Measurements from ENCODE around the gene STK39. TPM values are rescaled to one million over a fixed set of nuclear protein-coding genes. Genes with fewer than 3 reads are reported as not detected.

The STK39 gene
- total RNA-seq, 1 experiment from 2014 or later = 22.1 TPM

DNA sequence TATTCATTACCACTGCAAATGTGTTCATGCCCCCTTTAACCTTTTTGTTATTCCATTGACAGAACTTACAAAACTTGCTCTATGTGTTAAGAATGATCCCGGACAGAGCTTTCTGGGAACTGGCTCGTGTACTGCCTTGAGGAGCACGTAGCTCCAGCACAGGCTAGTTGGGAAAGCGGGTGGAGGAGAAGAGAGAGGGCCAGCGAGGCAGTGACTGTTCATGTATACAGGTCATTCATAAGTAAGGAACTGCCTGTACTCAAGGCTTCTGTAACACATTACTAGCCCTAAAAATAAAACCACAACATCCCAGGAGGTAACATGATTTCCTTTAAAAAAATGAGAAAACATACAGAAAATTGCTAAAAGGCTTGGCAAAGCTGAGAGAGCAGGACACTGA is 109.0 kb downstream of the STK39 start:
- H2BK12ac ChIP-seq (ENCODE audit: insufficient read length, low read depth, low read length) = no peak overlapping the region
- no peak overlapping the region for H4K91ac ChIP-seq (ENCODE audit: insufficient read length, low read depth, low read length)
- H4K5ac ChIP-seq (ENCODE audit: insufficient read length, low read depth, low read length) = no peak overlapping the region
- no peak overlapping the region for H3K27ac ChIP-seq (ENCODE audit: insufficient read length, low read depth, low read length)
- peak overlapping the region; percentile 40 to 92 (median 89); a peak in 4 of 7 replicates for H3K27ac Mint-ChIP-seq
- peaks cover 9% of the 10 kb centered on the region for H3K4me1 ChIP-seq (ENCODE audit: insufficient read depth, low read length)
- H3K27me3 ChIP-seq (ENCODE audit: insufficient read depth, low read length) = no peaks in the 10 kb centered on the region
- no peak overlapping the region for H3K9ac ChIP-seq (ENCODE audit: extremely low read depth, insufficient read length, low read length)
- H2AFZ ChIP-seq (ENCODE audit: low read length) = no peak overlapping the region
- no peak overlapping the region for H2BK5ac ChIP-seq (ENCODE audit: insufficient read length, low read length)
- peaks cover 23 to 26% of the 10 kb centered on the region in 2 experiments for H3K4me1 Mint-ChIP-seq
- H3K79me1 ChIP-seq (ENCODE audit: insufficient read depth, low read depth, low read length, poor library complexity, severe bottlenecking) = no peaks in the 10 kb centered on the region
- H3K23me2 ChIP-seq (ENCODE audit: insufficient read length, low read depth, low read length, poor library complexity, severe bottlenecking) = no peaks in the 10 kb centered on the region
- peak overlapping the region; percentile 6 for H3T11ph ChIP-seq (ENCODE audit: low read length)
- no peak overlapping the region for H3K4me2 ChIP-seq (ENCODE audit: insufficient read depth, insufficient read length, low read length)
- H3K14ac ChIP-seq (ENCODE audit: insufficient read depth, low read length) = no peak overlapping the region
- no peaks in the 10 kb centered on the region for H3K79me2 ChIP-seq (ENCODE audit: insufficient read depth, low read length)
- H4K8ac ChIP-seq (replicated peaks; ENCODE audit: insufficient read length, low read depth, low read length) = no peak overlapping the region
- H2BK20ac ChIP-seq (ENCODE audit: low read depth, low read length, poor library complexity, severe bottlenecking) = no peak overlapping the region
- H3K56ac ChIP-seq (ENCODE audit: insufficient read length, low read depth, low read length) = no peak overlapping the region
- no peak overlapping the region for H2BK120ac ChIP-seq (ENCODE audit: low read depth, low read length, poor library complexity, severe bottlenecking)
- TF ChIP-seq, protein P1, sequence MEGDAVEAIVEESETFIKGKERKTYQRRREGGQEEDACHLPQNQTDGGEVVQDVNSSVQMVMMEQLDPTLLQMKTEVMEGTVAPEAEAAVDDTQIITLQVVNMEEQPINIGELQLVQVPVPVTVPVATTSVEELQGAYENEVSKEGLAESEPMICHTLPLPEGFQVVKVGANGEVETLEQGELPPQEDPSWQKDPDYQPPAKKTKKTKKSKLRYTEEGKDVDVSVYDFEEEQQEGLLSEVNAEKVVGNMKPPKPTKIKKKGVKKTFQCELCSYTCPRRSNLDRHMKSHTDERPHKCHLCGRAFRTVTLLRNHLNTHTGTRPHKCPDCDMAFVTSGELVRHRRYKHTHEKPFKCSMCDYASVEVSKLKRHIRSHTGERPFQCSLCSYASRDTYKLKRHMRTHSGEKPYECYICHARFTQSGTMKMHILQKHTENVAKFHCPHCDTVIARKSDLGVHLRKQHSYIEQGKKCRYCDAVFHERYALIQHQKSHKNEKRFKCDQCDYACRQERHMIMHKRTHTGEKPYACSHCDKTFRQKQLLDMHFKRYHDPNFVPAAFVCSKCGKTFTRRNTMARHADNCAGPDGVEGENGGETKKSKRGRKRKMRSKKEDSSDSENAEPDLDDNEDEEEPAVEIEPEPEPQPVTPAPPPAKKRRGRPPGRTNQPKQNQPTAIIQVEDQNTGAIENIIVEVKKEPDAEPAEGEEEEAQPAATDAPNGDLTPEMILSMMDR (conservative IDR thresholded peaks at IDR 0.05) = no peak
- H2AK5ac ChIP-seq (ENCODE audit: insufficient read length, low read length) = no peak overlapping the region
- H4K20me1 ChIP-seq (ENCODE audit: control insufficient read depth, insufficient read depth, insufficient read length) = no peaks in the 10 kb centered on the region
- no peaks in the 10 kb centered on the region for H3K9me3 Mint-ChIP-seq
- H3K18ac ChIP-seq (ENCODE audit: insufficient read length, low read depth, low read length) = no peak overlapping the region
- peaks cover 0 to 1% (median 0%) of the 10 kb centered on the region in 3 experiments; a peak in 1 of 7 replicates for H3K36me3 Mint-ChIP-seq (ENCODE audit: insufficient read depth in 1 of 3, low read depth in 3 of 3)
- no CpG with 5 or more reads among the region's 5 CpGs for WGBS (ENCODE audit: extremely low coverage, insufficient read length, low lambda C conversion rate)
- H3K27me3 Mint-ChIP-seq (ENCODE audit: low read depth) = no peaks in the 10 kb centered on the region
- no peak overlapping the region for H2BK15ac ChIP-seq (ENCODE audit: low read depth, low read length)
- DNase-seq = no peak
- H3K4ac ChIP-seq (ENCODE audit: low read depth, low read length) = no peak overlapping the region
- H3K9me3 ChIP-seq (ENCODE audit: control insufficient read depth, low read depth, low read length) = no peaks in the 10 kb centered on the region
- H3K23ac ChIP-seq (ENCODE audit: insufficient read length, low read depth, low read length) = no peak overlapping the region
- H3K4me3 Mint-ChIP-seq = no peak overlapping the region
